GM18951 (cell line): ENCODE measurements around the gene PGGT1B.

Source experiments
- POLR2A ChIP-seq: IDR thresholded peaks from 4 replicates; pipeline ENCODE4 v1.6.1; 2011; ENCODE audit warnings: mild to moderate bottlenecking; ENCODE audit not compliant: insufficient read length, insufficient read depth; ENCODE audit errors: extremely low read depth
- in situ Hi-C: fragments of 300-500 bp; cut with MboI; formaldehyde crosslinking; loops from one replicate; pipeline ENCODE4 v1.12.0; 2022; ENCODE audit warnings: low sequenced_read_pairs, mixed read lengths, inconsistent platforms; ENCODE audit not compliant: unreplicated experiment

The PGGT1B gene

DNA sequence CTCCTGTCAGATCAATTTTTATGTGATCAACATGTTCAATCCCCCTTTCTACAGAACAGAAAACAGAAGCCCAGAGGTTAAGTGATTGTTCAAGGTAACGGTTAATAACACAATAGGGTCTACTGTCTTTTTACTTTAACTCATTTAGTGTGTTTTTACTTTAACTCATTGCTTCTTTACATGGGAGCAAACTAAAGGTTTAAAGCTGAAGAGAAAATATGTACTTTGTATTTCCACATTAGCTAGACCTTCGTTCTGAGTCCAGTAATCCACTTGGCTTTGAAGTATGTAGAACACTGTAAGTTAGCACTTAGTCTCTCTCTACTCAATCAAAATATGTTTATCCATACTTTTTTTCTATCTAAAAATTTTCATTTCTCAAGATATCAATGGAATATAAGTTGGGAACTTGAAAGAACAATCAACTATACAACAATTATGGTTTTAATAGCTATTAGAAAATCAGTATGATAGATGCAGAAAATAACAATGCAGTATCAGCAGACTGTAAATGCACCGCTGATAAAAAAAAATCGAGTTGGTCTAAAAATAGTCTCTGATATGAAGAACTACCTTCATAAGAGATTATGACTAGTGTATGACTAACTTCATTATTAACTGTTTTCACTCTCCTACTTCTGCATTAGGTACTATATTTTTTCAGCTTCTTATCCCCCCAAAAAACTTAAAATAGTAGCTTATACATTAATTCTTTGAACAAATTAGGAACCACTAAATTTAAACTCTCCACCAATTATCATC lies 20.6 kb downstream of the PGGT1B start:
- no peak for TF ChIP-seq POLR2A
- in situ Hi-C loops = loop anchor here (10.0 kb wide), 1 partner anchor 147 kb away; no protein-coding TSS in a partner anchor

DNA sequence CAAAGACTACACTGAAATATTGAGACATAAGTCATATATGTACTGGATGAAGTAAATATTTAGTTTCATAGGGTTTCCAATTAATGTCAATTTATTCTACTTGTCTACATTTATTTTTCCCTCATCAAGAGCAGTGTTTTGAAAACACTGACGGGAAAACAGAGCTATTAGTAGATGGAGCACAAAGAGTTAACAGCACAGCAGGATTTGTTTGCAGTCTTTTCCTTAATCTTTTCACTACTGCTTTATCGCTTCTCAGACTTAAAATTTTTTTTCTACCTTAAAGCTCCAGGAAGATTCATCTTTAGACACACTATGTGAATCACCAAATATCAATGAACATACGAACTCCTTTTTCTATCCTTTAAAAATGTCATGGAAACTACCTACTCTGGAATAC lies 25.6 kb downstream of the PGGT1B start:
- in situ Hi-C loops = no loop called here
- TF ChIP-seq POLR2A = no peak

DNA sequence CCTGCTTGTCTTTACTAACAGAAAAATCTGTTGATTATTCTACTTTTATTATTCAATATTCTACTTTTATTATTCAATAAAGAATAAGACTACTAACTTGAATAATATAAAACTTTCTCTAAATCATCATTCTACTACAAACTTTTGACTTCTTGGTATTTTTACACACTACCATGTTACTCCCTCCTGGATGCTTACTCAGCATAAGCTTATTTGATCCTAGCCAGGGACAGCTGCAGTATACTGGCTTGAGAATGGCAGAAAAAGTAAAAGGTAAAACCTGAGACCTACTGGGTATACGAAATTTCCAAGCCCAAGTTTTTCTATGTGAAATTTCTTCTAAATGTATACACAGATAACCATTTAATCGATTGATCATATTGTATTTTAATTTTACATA lies 26.1 kb downstream of the PGGT1B start:
- in situ Hi-C loops = no loop called here
- TF ChIP-seq POLR2A = no peak

DNA sequence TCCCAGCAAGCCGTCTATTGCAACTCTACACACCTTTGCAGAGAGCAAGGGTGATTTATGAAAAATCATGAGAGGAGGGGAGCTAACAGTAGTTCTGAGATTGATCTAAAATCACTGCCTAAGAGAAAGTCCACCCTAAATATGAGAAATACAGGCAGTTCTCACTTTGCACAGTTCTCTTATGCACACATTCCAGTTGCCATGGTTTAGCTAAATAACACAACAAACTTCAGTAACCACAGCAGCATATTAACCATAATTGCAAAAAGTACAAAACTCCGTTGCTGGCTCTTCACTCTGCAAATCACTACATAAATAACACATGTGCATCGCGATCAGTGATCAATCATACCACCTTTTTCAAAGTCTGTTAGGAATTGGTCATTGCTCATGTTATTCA lies 31.1 kb downstream of the PGGT1B start:
- TF ChIP-seq POLR2A = no peak
- in situ Hi-C loops = no loop called here

DNA sequence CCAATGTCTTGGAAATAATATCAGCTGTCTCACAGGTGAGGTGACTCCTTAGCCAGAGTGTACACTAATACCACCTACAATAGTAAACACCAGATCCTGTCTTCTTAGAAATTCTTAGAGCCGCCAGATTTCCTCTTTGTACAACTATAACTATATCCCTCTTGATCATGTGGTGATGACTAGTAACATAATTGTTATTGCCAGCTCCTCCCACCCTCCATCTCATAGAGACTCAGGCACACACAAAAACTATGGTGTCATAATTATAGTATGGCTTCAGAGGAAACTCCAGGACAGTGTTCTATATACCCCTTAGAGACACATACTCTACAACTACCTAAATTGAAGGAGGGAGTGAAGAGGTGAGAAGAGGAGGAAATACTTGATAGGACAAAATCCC lies 33.1 kb downstream of the PGGT1B start:
- no peak for TF ChIP-seq POLR2A
- in situ Hi-C loops = no loop called here

DNA sequence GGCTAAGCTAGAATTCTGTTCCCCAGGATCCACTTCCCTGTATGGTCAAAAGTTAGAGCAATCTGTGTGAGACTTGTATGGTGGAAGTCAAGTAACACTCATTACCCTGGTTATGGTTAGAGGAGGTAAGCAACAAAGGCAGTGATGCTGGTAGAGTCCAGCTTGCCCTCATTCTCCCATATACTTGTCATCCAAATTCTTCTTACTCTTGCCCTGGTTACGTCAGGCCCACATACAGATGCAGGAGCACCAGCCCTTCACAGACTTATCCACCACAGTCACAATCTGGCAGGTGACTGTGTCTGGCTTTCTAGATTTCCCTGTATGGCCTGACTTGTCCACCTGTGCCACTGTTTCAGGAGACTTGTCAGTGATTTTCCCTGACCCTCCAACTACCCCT lies 35.4 kb downstream of the PGGT1B start:
- no peak for TF ChIP-seq POLR2A
- in situ Hi-C loops = no loop called here

DNA sequence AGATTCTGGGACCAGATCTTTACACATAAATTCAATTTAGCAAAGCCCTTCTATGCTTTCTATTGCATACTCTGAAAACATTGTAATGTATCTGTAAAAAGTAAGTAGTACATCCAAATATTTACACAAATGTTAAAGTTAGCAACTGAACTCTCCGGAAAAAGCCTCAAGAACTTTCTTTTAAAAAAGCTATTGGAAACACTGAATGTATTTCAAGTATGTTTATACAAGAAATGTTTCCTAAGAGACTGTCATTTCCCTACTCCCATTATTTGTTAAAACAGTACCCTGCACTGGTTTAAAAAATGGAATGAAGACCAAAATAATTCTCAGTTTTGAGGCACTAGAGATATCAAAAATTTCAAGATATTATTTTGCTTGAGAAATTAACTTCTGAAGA lies 48.1 kb downstream of the PGGT1B start:
- no peak for TF ChIP-seq POLR2A
- in situ Hi-C loops = no loop called here

DNA sequence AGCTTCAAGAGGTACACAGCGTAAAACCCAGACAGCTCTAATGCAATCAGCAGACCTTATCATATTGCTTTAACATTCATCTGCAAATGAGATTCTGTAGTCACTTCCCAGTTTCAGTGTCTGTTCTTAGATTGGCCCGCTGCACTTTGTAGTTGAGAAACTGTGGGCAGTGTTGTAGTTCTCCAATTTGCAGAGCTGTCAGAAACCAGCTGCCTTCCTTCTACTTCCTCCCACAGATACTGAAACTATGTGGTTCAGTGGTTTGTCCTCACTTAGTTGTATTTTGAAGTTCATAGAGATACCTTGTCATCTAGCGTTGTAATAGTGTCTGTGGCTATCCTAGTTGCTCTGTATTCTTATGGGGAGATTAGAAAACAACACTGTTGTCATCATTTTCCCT lies 53.4 kb downstream of the PGGT1B start:
- in situ Hi-C loops = no loop called here
- TF ChIP-seq POLR2A = no peak

DNA sequence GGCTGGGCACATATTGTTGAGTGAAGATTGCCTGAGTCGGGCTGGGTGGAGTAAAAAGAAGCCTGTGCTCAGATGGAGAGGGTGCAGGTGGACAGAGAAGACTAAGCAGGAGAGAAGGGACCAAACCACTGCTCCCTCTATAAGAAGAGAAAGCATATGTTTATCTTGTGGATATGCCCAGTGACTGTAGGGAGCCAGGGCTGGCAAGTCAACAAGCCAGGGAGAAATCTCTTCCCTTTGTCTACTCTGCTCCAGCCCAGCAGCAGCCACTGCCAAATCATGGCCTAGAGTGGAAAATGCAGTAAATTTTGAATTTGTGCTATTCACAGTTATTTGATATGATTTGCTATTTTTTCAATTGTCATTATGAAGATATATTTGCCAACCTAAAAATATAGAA lies 59.7 kb downstream of the PGGT1B start:
- in situ Hi-C loops = no loop called here

DNA sequence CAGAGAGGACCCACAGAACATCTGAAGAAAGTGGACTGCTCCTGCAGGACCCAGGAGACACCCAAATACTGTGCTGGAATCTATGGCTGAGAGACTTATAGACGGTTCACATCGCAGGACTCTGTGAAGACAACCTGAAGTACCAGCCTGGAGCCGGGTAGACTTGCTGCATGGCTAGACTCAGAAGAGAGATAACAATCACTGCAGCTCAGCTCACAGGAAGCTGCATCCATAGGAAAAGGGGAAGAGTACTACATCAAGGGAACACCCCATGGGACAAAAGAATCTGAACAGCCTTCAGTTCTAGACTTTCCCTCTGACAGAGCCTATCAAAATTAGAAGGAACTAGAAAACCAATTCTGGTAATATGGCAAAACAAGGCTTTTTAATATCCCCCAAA lies 66.5 kb downstream of the PGGT1B start:
- TF ChIP-seq POLR2A = no peak
- in situ Hi-C loops = no loop called here

More for the DNA sequence above, 59.7 kb downstream of the PGGT1B start:
- no peak for TF ChIP-seq POLR2A

DNA sequence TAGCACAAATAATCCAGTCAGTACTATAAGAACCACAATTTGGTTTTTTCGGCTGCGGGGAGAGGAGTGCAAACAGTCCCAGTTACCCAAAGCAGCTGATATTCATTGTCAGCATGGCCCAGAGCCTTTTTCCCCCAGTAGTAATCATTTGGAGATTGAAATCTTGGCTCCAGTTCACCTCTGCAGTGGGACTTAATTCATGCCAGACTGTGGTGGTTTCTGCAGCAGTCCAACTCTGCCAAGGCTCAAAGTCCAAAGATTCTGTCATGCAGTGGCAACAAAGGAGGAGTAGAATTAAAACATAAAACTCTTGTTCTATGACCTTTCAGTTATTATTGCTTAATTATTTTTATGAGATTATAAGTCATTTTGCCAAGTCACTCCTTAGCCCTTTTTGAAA lies 68.0 kb downstream of the PGGT1B start:
- in situ Hi-C loops = no loop called here
- TF ChIP-seq POLR2A = no peak

DNA sequence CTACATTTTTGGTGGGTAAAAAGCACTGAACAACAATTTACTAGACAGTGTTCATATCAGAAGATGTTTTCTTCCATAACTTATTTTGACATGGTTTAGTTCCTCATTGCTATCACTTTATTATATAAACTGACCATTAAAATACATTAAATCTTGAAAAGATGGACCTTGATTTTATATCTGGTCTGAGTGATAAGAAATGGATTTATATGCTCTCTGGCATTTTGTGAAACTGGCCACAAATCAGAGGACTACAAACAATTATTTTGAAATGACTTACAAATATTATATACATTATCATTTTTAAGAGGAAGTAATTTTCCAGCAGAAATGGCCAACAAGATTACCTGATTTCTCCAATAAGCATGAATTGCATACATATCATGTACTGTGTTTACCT lies 69.4 kb downstream of the PGGT1B start:
- in situ Hi-C loops = no loop called here
- no peak for TF ChIP-seq POLR2A

DNA sequence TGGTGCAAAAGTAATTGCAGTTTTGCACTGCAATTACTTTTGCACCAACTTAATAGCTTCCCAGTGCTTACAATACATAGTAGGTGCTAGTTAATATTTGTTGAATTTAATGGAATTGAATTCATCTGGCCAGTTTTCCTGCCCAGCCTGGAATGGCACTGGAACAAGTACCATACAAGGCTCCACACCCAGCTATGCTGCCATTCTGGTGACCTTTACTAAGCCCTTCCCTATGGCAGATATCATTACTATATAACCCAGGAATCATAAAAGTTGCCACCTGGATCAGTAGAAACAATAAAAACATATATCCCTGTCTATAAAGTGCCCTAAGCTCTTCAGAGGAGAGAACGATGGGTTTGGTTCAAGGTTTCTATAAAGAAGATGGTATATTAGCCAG lies 70.6 kb downstream of the PGGT1B start:
- in situ Hi-C loops = no loop called here
- TF ChIP-seq POLR2A = no peak

DNA sequence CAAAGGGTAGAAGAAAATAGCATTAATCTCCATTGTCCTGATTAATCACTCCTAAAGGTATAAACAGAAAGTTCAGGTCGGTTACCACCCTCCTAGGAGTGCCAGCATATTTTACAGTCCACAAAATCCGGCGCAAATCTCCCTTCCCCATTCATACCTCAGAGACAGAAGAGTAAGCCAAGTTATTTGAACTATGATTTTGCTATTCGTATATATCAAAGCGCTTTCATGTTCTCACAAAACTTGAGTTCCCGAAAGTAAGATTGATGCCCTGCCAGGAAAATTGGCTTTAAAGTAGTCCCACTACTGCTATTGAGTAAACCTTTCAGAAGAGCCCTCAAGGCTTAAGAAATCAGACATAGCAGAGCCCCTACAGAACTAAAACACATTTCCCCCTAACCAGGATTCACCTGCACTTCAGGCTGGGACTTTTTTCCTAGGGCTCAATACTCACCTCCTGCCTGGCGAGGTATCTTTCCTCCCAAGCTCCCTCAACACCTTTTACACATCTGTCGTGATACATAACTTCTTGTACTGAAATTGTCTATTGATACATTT lies 71.1 kb downstream of the PGGT1B start:
- in situ Hi-C loops = no loop called here
- TF ChIP-seq POLR2A = no peak

DNA sequence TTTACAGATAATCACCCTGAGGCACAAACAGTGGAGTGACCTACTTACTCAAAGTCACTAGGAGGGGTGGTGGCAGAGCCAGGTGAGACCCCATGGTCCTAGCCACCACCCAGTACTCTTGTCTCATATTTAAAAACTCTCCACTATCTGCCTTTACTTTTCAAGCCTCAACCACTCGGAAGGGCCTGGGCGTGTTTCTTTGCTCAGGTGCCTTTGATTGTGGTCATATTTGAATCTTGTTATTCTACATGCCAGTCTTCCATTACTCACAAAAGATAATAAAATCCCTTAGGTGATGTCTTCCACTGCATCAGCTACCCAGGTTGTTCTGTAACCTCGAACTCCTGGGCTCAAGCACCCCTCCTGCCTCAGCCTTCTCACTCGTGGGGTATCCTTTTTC lies 72.3 kb downstream of the PGGT1B start:
- TF ChIP-seq POLR2A = no peak
- in situ Hi-C loops = no loop called here

DNA sequence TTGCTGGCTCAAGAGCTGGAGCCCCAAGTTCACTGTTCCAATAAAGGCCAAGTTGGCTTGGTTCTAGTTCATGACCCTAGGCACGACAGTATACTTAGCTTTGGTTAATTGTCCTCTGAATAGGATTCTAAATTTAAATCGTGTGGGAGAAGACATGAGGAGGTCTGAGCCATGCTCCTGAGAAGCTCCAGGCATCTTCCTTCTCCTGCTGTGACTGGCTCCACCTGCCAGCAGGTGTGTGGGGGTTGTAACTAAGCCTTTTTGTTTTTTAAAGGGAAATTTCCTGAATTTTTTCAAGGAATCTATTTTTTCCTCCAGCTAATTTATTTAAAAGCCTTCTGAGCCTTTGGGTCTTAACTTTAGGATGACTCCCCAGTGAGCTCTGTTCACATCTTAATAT lies 72.8 kb downstream of the PGGT1B start:
- in situ Hi-C loops = no loop called here
- TF ChIP-seq POLR2A = no peak
